ENCODE results near the gene SKAP1.
A peak's percentile ranks its signal among the peaks of the same experiment; 100 is the strongest.

DNA sequence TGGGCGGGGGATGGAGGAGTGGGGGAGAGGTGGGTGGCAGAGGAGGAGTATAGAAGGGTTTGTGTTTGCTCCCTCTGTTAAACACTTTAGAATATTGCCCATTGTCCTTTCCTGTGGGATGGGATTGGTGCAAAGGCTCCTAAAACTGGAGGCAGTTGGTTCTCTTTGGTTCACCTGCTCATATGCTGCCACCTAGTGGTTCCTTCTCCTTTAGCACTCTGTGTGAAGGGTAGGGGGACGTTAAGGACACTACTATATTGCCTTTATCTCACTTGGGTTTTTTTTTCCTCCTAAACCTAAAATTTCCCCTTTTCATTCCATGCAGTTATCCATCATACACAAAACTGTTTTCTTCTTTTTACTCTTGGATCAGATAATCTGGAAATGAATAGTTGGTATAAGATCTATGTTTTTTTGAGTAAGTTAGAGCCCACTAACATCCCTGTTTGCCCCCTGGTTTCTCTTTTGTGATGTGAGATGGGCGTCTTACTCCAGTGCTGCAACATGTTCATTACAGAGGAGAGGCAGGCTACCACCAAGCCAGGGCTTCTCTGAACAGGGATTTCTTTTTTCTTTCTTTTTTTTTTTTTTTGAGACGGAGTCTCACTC lies 298.7 kb downstream of the SKAP1 start:
- peak; percentile 84 to 87 for TF ChIP-seq CTCF (conservative IDR thresholded peaks at IDR 0.05 in 1 of 2, IDR thresholded peaks at IDR 0.05 in 1 of 2; ENCODE audit: extremely low read depth in 1 of 2, insufficient read depth in 1 of 2, low read depth in 1 of 2, low read length in 2 of 2)
- TF ChIP-seq EZH2 (IDR thresholded peaks at IDR 0.05; ENCODE audit: borderline replicate concordance, low read length) = no peak

Data from mammary epithelial cell (primary cell).